Suprapubic skin (tissue), 4 donors: ENCODE data around the gene CARHSP1.

Experiments used
- POLR2A ChIP-seq, 2 donors: fragments of 450-650 bp; IDR thresholded peaks; one replicate each; pipeline ENCODE4 v1.6.1; 2017; ENCODE audit warnings: antibody characterized with exemption in 2 of 2, mild to moderate bottlenecking in 2 of 2, moderate library complexity in 2 of 2
- POLR2AphosphoS5 ChIP-seq, 3 donors: sonication (generic); formaldehyde crosslinking; IDR thresholded peaks; one replicate each; pipeline ENCODE4 v1.6.1; 2017; ENCODE audit warnings: antibody characterized with exemption in 3 of 3
- TF ChIP-seq, protein P1 (sequence below), 2 donors: fragments of 200-600 bp in 1 of 2; fragments of 450-650 bp in 1 of 2; sonication (generic) in 1 of 2; IDR thresholded peaks; one replicate each; pipeline ENCODE4 v1.5.1; 2016 to 2019; ENCODE audit warnings: antibody characterized with exemption in 2 of 2, mild to moderate bottlenecking in 1 of 2, moderate library complexity in 1 of 2

DNA sequence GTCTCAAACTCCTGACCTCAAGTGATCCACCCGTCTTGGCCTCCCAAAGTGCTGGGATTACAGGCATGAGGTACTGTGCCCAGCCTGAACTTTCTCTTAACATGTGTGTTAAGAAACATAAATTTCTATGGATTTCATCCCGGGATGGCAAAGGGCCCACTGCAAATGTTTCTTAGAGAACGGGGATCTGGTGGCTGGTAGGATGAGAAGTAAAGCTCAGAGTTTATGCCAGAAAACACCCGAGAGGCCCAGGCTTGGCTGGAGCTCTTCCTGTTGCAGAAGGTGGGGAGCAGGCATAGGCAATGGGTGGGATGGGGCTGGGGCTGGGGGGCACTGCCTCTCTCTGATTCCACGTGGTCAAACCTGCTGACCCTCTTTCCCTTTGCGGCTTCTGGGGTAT is 5.6 kb upstream of the CARHSP1 start:
- TF ChIP-seq POLR2A (IDR thresholded peaks at IDR 0.05) (no peak), POLR2AphosphoS5 (IDR thresholded peaks at IDR 0.05) (no peak)
- TF ChIP-seq, protein P1, sequence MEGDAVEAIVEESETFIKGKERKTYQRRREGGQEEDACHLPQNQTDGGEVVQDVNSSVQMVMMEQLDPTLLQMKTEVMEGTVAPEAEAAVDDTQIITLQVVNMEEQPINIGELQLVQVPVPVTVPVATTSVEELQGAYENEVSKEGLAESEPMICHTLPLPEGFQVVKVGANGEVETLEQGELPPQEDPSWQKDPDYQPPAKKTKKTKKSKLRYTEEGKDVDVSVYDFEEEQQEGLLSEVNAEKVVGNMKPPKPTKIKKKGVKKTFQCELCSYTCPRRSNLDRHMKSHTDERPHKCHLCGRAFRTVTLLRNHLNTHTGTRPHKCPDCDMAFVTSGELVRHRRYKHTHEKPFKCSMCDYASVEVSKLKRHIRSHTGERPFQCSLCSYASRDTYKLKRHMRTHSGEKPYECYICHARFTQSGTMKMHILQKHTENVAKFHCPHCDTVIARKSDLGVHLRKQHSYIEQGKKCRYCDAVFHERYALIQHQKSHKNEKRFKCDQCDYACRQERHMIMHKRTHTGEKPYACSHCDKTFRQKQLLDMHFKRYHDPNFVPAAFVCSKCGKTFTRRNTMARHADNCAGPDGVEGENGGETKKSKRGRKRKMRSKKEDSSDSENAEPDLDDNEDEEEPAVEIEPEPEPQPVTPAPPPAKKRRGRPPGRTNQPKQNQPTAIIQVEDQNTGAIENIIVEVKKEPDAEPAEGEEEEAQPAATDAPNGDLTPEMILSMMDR (IDR thresholded peaks at IDR 0.05): no peak
